ENCODE data around the gene SDHAF3.

The SDHAF3 gene

DNA sequence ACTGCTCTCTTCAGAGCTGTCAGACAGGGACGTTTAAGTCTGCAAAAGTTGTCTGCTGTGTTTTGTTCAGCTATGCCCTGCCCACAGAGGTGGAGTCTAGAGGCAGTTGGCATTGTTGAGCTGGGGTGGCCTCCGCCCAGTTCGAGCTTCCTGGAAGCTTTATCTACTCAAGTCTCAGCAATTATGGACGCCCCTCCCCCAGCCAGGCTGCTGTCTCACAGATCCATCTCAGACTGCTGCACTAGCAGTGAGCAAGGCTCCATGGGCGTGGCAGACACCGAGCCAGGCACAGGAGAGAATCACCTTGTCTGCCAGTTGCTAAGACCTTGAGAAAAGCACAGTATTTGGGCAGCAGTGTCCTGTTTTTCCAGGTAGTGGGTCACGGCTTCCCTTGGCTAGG lies 98.1 kb downstream of the SDHAF3 start:
- DNase-seq, result no peak

DNA sequence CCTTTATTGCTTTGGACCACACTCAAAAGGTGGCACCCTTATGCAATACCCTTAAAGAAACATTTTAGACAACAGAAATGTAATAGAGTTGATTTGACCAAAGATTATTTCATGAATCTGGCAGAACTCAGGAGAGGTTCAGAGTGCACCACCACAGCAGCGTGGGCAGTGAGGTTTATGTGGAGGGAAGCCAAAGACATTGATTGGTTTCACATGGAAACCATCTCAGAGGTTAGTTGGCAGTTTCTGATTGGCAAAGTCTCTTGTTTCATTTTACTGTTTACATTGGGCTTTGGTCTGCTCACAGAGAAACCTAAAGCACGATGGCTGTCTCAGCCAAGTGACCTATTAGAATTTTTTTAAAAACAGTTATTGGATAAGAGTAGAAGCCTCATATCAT lies 101.3 kb downstream of the SDHAF3 start:
- DNase-seq, result no peak

DNA sequence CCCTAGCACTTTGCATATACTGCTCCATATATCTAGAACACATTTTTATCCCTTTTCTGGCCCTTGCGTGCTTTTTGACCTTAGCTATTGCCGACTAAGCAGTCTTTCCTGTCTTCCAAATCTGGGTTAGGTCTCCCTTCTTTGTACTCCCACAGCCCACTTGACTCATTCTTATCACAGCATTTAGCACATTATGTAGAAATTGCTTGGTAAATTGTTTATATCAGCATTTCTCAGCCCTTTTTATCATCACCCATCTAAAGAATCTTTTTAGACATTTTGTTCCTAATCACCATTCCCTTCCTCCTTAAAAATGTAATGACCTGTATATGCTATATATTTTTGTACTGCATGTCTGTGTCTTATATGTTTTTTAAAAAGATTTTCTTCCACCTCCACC lies 101.7 kb downstream of the SDHAF3 start:
- no peak for DNase-seq

DNA sequence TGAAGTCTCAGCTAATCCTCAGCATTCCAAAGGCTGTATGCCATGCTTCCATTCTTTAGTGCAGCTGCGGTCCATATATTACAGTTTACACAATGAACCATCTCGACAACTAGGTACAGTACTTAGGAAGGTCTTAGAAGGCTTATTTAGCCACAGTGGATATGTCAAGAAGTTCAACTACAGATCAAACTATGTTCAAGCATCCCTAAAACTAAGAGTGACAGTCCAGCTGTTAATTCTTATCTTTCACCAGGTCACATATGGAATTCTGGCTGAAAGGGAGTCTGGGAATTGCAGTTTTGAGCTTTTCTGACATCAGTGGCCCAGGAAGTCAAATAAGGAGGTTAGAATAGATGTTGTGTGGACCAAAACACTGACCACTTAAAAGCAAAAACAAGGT lies 106.8 kb downstream of the SDHAF3 start:
- DNase-seq, result no peak

DNA sequence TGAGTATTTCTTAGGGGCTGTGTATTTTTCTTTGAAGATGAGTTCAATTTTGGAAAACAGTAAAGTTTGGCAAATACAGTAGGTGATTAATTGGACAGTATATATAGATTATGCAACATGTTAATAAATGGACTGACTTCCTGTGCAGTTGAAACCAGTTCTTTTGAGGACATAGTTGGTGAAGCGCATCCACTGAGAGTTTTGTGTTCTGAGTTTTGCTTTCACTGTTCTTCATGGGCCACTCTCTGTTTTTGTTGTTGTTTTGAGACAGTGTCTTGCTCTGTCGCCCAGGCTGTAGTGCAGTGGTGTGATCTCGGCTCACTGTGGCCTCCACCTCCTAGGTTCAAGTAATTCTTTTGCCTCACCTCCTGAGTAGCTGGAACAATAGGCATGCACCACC lies 109.0 kb downstream of the SDHAF3 start:
- no peak for DNase-seq

All from amygdala (tissue), 56 donors.